Measurements from ENCODE around the gene KCNK1.

DNA sequence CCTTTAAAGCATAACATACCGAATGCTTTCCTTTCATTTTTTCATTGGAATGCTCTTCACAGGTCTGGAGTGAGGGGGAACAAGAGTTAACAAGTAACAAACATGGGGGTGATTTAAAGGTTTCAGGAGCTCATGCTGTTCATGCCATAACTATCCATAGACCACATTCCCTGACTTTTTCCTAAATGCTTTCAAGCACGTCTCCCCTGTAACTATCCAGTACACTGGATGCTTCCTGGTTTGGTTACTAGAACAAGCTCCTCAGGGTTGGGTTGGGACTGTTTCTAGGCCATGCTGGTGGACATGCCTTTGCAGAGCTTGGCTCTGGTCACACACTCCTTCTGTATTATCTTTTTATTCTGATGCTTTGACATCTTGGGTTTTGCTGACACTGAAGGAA, 38.6 kb downstream of the KCNK1 start:
- TF ChIP-seq EZH2 (IDR thresholded peaks at IDR 0.05; ENCODE audit: low read length, missing control alignments), result no peak
- TF ChIP-seq, protein P1, sequence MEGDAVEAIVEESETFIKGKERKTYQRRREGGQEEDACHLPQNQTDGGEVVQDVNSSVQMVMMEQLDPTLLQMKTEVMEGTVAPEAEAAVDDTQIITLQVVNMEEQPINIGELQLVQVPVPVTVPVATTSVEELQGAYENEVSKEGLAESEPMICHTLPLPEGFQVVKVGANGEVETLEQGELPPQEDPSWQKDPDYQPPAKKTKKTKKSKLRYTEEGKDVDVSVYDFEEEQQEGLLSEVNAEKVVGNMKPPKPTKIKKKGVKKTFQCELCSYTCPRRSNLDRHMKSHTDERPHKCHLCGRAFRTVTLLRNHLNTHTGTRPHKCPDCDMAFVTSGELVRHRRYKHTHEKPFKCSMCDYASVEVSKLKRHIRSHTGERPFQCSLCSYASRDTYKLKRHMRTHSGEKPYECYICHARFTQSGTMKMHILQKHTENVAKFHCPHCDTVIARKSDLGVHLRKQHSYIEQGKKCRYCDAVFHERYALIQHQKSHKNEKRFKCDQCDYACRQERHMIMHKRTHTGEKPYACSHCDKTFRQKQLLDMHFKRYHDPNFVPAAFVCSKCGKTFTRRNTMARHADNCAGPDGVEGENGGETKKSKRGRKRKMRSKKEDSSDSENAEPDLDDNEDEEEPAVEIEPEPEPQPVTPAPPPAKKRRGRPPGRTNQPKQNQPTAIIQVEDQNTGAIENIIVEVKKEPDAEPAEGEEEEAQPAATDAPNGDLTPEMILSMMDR (conservative IDR thresholded peaks at IDR 0.05 in 1 of 2, IDR thresholded peaks at IDR 0.05 in 1 of 2; ENCODE audit: low read depth in 1 of 2, low read length in 2 of 2), result no peak

Measured in fibroblast of lung (primary cell).